NCI-H146 treated with DMSO at 0.1 percent for 48 hours (cell line): ENCODE measurements around the gene KCNQ2.

ENCODE experiments used
- DNase-seq: peaks from one replicate; lab custom pipeline; 2025; ENCODE audit not compliant: unreplicated experiment; lab: John Stamatoyannopoulos, UW

KCNQ2 gene

DNA sequence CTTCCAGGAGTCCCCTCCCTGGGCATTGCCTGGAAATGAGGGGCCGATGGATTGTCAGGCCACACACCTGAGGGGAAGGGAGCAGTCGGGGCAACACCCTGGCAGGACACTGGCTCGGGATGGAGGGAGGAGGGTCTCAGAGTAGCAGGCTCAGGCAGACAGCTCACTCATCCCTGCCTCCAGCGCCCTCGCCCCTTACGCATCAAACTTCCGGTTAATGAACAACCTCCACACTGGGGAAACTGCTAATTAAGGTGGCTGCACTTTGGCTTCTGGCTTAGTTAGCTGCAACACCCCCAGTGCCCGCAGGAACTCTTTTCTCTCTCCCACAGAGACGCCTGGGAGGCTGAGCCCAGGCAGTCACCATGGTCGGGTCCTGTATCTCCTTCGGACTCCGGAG, 98.0 kb downstream of the KCNQ2 start:
- DNase-seq: no peak

DNA sequence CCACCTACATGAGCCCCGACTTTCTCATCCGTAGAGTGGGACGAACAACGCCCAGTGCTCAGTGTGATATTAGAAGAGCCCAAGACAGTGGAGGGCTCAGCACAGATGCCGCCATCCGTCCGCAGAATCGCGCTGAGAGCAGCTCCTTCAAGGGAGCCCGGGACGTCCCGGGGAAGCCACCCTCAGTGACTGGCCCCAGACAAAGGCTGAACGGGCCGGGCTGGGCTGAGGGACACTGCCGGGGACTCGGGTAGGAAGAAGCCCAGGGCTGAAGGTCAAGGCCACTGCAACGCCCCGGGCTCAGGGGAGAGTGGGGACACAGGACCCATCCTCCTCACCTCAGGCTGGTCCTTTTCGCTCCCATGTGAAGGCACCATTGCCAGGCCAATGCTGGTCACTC, 98.5 kb downstream of the KCNQ2 start:
- no peak for DNase-seq

DNA sequence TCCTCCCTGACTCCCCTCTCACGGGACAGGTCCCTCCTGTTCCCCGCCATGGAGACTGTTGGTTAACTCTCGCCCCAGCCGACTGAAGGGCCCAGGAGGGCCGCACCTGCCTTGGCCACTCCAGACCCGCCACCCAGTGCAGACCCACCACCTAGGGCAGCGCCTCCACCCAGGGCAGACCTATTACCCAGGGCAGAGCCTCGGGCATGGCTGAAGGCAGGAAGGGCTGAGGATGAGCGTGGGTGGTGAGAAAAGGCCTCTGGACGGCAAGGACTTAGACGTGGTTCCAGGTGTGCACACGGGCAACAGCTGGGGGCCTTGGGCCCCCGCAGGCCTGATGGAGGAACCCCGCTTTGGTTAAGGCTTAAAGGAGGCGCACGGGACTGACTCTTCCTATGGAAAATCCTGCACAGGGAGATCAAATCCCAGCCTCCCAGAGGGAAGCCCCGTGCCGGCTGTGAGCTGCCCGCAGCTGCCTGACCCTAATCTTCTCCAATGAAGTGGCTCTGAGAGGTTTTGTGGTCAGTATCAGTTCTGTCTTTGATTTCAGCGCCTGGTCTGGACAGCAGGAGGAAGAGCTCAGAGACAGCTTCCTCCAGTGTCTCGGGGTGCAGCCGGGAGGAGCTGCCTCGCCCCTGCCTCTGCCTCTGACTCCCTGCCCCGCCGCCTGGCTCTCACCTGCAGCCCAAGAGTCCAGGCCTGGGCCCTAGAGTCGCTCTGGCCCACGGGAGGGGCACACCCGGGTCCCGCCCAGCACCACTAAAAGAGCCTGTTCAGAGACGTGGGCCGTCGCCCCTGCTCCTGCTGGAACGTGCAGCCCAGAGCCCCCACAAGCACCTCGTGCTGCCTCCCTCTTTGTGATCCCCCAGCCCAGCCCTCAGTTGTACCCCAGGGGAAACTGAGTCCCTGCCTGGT, 99.2 kb downstream of the KCNQ2 start:
- DNase-seq: no peak

DNA sequence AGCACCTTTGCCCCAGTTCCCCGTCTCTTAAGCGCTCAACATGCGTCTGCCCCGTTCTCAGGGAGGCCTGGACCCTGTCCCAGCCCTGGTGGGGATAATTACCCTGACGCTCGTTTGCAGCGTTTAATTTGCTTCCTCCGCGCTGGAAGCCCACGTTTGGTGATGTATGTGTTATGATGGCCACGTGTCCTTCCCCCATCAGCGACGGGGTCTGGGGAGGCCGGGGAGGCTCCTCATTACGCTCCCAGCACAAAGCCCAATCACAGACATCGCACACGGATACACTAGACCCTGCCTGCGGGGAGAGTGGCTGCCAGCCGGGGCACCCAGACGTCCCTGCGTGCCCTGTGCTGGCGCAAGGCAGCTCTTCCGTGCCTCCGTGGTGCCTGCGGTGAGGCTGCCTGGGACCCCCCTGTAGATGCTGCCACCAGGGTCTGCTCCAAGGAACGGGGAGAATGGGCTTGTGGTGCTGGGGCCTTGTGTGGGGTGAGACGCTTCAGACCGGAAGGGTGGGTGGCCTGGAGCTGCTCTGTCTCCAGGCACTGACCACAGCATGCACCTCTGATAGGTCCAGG, 101.1 kb downstream of the KCNQ2 start:
- no peak for DNase-seq

DNA sequence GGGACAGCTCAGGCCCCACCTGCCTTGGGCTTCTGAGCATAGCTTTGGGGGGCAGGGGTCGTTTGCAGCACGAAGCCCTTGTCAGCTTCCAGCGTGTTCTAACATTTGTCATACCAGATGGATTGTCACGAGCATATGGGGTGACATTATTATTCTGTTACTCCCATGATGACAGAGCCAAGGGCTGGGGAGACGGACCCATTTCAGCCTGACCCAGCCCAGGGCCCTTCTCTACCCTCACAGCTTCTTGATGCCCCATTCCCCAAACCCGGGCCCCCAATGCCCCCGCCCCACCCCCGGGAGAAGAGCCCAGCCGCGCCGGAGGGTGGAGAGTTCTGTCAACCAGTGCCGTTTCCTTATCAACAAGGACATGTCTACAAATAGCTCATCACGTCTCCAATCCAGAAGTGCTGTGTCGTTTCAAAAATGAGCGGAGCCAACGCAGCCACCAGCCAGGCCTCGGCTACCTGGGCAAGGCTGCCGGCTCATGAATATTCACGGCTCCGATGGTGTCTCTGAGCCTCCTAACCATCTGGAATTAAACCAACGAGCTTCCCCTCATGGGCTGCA, 101.8 kb downstream of the KCNQ2 start:
- DNase-seq: no peak

DNA sequence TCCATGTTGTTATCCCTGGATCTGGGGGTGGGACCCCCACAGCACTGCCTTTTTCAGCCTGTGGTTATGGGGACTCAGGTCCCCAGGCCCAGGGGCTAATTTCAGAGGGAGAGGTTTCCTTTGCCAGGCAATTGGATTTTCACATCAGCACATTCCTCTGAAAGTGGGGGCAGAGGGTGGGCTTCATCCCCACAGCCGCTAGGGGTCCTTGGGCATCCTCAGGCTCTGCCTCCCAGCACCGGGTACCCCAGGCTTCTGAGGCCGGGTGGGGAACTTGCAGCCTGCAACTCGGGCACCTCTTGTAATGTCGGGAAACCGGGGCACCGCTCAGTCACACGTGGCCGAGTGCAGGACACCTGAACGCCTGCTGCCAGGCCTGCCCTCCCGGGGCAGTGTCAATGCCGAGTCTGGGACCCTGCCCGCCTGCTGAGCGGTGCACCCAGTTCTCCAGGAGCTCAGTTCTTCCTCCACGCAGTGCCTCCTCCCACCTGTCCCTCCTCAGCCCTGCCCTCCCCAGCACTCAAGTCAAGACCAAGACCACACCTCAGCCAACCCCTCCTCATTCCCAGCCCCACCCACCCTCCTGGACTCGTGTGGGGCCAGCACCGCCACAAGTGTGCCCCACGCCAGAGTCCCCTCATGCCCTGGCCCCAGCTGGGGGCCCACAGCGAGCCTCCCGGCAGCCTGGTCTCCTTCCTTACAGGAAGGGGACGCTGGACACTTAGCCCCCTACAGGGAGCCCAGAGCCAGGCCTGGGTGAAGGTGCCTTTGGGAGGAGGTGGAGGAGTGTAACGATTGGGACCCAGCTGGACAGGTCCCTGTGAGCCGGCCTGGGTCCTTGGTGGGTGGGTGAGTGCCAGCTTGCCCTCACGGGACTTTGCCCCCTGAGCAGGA, 102.5 kb downstream of the KCNQ2 start:
- DNase-seq: no peak

DNA sequence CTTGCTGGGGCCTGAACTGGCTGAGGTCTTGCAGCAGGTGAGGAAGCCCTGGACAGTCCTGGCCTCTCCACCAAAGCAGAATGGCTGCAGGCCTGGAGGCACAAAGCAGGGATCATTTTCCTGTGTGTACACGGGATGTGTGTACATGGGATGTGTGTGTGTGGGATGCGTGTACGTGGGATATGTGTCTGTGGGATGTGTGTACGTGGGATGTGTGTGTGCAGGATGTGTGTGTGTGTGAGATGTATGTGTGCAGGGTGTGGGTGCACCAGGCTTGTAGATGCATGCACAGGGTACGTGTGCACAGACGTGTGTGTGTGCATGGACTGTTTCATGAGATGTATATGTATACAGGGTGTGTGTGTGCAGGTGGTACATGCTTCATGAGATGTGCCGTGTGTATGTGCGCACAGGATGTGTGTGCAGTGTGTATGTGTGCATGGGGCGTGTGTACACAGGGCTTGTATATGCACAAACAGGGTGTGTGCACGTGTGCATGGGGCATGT, 103.4 kb downstream of the KCNQ2 start:
- no peak for DNase-seq

DNA sequence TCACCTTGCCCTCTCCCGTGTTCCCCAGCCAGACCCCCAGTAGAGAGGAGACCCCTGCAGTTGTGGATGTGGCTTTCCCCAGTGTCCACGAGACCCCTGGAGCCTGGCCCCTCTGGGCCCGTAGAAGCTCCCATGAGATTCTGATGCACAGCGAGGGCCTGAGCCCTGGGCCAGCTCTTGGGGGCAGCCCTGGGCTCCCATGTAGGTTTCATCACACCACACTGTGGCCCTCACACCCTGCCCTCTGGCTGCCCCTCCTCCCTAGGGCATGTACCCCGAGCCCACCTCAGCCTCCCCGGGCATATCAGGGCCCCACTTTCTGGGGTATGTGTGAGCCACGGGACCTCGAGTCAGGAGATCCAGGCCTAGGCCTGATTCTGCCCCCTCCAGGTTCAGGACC, 104.3 kb downstream of the KCNQ2 start:
- DNase-seq: no peak

DNA sequence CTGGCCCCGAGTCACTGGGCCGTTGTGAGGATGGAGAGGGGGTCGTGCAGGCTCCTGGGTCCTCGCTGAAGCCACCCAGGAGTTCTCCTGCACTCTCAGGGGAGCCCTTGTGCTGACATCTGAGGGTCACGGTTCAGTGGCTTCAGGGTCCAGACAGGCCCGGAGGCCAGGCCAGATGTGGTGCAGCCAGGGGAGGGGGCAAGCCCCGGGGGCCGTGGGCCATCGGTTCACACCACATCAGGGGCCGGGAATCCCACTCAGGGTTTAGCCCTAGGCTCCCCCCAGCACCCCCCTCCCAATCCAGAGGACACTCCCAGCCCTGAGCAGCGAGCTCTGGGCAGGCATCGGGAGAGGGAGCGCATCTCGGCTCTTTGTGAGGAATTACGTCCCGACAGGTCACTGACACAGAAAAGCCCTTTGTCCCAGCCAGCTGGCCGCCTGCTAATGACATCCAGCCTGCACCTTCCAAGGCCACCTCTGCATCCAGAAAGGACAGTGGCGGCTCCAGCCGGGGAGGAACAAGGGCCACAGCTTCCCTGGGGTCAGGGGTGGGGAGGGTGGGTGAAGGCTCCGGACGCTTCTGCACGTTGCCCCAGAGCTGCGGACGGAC, 104.9 kb downstream of the KCNQ2 start:
- no peak for DNase-seq

DNA sequence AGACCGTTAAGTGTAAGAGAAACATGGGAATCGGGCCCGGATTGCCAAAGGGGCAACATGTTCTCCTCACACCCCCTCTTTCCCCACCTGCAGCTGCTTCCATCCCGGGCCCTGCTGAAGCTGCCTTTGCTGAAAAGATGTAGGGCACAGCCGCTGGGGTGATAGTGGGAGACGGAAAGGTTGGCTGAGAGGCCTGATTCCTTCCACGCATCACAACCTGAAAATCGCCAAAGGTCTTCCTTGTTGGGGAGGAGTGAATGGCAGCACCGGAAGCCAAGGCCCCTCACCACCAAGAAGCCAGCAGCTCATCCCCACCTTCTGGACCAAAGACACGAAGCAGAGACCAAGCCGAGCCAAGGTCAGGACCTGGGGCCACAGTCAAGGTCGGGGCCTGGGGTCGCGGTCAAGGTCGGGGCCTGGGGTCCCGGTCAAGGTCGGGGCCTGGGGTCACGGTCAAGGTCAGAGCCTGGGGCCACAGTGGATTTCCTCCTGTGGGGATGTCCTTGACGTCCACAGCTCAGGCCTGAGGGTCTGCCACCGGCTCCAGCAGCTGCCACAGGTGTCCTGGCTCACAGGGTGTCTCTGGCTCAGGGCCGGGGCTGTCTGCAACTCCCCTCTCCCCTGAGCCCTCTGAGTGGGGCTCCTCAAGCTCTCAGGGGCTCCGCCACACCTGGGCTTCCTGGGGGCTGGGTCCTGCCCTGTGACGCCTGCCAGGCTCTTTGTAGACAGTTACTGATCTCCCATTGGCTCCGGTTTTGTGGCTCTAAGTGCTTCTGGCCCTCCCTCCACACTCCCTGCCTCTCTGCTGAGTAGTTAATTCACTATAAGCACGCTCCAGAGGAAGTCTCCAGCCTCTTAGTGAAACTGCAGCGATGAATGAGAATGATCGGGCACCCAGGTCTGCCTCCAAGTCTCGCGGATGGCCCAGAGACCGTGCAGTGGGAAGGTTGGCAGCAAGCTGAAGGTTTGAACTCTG, 105.8 kb downstream of the KCNQ2 start:
- DNase-seq: no peak

DNA sequence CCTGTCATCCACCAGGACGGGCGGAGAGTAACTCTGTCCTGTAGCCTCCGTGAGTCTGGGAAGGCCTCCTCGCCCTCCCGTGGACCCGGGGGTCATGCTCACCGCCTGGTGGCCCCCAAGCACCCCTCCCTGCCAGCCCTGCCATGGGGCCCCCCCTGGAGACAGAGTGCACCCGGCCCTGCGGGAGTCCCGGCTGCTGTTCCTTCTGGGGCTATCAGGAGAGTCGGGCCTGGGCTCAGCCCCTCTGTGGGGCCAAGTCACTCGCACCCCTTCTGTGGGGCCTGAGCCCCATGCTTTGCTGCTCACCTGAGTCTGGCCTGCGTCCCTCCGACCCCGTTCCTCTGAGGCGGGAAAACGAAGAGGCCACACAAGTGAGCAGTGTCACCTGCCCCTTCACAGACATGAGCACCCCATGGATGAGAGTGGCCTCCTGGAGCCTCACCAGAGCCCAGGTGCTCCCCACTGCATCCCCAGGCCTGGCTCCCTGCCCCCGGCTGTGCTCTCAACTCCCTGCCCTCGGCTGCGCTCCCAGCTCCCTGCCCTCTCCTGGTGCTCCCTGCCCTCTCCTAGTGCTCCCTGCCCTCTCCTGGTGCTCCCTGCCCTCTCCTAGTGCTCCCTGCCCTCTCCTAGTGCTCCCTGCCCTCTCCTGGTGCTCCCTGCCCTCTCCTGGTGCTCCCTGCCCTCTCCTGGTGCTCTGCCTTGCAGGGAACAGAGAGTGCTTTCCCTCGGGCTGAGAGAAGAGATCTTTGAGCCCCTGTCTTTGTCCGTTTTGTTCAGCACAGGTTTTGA, 106.7 kb downstream of the KCNQ2 start:
- no peak for DNase-seq

DNA sequence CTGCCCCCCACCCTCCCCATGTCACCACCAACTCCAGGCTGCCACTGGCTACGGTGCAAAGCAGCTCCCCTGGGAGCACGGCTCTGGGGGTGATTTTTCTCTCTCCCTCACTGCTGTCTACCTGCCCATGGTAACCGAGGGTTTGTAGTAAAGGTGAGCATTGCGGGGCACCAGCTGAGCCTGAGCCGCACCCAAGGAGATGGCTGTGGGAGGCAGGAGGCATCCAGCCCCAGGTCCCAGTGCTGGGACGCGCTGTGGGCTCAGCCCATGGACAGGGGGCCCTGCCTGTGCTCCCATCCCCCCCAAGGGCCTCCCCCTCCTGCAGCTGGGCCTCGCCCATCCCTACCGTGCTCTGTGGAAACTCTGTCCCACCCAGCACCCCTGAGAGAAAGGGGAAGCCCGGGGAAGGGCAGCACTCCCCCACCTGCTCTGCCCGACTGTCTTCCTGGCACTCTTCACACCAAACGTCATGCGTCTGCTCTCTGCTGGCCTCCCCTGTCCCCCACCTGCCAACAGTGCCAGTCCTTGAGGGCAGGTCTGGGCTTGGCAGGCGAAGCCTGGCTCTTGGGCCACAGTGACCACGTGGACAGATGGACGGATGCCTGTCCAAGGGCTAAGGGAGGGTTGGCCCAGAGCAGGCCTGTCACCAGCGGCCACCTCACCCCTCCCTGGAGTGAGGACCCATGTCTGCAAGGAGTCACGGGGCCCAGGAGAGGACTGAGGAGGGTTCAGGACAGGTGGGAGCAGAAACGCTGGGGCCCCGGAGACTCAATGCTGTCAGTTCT, 107.5 kb downstream of the KCNQ2 start:
- DNase-seq: no peak

DNA sequence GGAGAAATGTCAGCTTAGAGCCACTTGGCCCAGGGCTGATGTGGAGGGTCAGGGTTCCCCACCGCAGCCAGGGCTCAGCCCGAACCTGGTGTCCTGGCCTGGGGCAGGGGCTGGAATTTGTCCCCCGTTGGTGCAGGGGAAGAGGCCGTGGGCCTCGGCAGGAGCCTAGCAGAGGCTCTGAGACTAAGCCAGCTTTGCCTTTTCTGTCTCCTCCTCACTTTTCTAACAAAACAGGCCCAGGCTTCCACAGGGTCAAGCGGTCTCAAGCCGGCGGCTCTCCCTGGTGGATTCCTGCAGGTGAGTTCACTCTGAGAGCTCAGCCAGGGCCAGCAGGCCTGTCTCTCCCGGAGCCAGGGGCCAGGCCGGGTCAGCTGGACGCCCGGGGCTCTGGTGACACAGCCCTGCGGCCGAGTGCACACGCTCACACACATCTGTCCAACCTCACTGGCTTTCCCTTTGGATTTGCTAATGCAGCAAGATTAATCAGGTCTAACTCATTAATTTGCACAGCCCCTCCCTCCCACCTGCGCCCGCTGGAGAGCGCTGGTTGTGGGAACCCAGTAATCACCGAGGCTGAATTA, 108.4 kb downstream of the KCNQ2 start:
- DNase-seq: no peak

DNA sequence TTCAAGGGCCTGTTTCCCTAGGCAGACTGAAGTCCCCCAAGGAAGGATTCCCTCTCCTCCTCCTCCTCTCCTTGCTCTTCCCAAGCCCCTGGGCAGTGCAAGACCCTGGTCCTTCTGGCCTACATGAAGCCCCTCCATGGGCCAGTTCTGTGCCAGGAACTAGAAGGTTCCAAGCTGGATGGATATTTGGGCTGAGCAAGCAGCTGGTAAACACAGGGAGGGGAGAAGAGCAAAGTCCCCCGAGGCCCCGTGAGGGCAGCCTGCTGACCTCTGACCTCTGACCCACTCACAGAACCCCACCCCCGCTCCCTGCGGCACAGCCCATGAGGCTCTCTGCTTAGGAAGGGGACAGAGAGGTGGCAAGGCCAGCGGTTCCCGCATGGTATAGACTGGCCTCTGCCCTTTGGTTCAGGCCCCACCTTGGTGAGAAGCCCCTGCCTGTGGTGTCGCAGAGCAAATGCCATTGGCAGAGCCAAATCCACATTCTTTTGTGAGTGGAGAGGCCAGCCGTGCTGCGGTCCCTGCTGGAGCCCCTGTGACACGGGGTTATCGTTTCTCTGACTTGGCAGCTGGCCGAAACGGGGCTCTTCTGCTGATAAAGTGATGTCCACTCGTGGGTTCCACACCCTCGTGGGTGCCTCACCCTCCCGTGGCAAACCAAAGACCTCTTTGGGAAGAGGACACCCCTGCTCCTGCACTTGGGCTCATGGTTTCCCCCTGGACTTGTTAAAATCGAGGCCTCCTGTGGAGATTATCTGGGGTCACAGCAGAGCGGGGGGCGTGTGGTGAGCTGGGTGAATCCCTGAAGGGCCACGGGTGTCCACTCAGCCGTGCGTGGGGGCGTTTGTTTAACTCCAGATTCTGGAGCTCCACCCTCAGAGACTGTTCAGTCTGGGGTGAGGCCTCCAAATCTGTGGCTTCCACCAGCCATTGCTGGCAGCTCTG, 109.2 kb downstream of the KCNQ2 start:
- DNase-seq: no peak

DNA sequence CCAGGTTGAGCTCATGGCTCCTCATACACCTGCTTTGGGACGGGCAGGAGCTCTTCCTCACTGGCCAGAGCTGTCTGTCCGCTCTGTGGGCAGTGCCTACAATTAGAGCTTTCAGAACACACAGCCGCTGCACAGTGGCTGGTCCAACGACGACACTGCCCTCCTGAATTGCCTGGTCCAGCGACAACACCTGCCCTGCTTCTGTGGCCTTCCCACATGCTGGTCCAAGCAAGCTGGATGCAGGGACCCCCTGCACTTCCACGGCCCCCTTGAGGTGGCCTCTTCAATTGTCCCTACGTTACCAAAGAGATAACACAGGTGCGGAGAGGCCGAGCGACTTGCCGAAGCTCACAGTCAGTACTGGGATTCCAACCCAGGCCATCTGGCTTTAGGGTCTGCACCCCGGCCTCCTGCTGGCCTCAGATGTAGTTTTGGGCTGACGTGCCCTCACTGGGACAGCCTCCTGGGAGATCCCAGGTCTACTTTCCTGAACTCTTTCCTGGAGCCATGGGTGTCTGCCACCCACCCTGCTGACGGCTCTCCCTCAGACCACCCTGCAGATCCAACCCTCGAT, 109.9 kb downstream of the KCNQ2 start:
- DNase-seq: no peak
